ENCODE results near the gene FSCN2. TPM values are rescaled to one million over a fixed set of nuclear protein-coding genes. Genes with fewer than 3 reads are reported as not detected.

FSCN2 gene
- total RNA-seq, 4 donors from 2014 or later: 9.7 to 20.7 (median 17.0) TPM

GRCh38 chr17:81579298-81579697 is 51.1 kb downstream of the FSCN2 start:
- Histone ChIP-seq H3K36me3 (peaks cover 15 to 16% of the 10 kb centered on the region in 2 donors), H3K27me3 (no peaks in the 10 kb centered on the region), H3K27ac (no peak overlapping the region), H3K4me3 (replicated peaks in 1 of 3) (no peak overlapping the region), H3K9me3 (no peaks in the 10 kb centered on the region), H3K4me1 (peaks cover 29 to 43% of the 10 kb centered on the region in 2 donors)
- WGBS, 2 donors: 96 to 97% methylated on average over 6 of the region's 6 CpGs
- intact Hi-C loops (cut with DNase I): no loop called here
- no peak for TF ChIP-seq POLR2A (IDR thresholded peaks at IDR 0.05)
- TF ChIP-seq, protein P1, sequence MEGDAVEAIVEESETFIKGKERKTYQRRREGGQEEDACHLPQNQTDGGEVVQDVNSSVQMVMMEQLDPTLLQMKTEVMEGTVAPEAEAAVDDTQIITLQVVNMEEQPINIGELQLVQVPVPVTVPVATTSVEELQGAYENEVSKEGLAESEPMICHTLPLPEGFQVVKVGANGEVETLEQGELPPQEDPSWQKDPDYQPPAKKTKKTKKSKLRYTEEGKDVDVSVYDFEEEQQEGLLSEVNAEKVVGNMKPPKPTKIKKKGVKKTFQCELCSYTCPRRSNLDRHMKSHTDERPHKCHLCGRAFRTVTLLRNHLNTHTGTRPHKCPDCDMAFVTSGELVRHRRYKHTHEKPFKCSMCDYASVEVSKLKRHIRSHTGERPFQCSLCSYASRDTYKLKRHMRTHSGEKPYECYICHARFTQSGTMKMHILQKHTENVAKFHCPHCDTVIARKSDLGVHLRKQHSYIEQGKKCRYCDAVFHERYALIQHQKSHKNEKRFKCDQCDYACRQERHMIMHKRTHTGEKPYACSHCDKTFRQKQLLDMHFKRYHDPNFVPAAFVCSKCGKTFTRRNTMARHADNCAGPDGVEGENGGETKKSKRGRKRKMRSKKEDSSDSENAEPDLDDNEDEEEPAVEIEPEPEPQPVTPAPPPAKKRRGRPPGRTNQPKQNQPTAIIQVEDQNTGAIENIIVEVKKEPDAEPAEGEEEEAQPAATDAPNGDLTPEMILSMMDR (IDR thresholded peaks at IDR 0.05): no peak
- DNase-seq: no peak

DNA sequence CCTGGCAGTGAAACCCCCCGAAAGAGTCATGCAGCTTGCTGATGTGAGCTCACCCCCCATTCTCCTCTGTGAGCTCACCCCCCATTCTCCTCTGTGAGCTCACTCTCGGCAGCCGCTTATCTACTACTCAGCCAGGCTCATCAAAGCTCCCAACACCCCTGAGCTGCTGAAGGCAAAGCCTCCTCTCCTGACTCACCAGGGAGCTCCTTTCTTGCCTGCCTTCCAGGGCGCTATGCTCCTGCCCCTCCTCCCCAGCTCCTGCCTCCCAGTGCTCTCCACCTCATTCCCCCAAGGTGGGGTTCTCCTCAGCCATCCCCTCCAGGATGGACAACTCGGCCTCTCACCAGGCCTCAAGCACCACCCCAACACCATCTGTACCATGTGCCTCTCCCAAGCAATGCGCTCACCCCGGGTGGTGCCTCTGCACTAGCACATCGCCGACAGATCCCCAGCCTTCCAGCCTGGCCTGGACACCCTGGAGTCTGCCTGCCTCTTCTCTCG is 51.7 kb downstream of the FSCN2 start:
- Histone ChIP-seq H3K9me3 (no peaks in the 10 kb centered on the region), H3K27ac (no peak overlapping the region), H3K27me3 (no peaks in the 10 kb centered on the region), H3K4me1 (peaks cover 24 to 37% of the 10 kb centered on the region in 2 donors), H3K36me3 (peaks cover 15 to 16% of the 10 kb centered on the region in 2 donors), H3K4me3 (replicated peaks in 1 of 3) (no peak overlapping the region)
- TF ChIP-seq, protein P1 (IDR thresholded peaks at IDR 0.05): no peak
- no peak for TF ChIP-seq POLR2A (IDR thresholded peaks at IDR 0.05)
- intact Hi-C loops (cut with DNase I): no loop called here
- 93 to 94% methylated on average over 10 of the region's 10 CpGs for WGBS, 2 donors
- no peak for DNase-seq

- DNase-seq: no peak
Measured at GRCh38 chr17:81580481-81580880, 52.3 kb downstream of the FSCN2 start.

GRCh38 chr17:81581758-81582157 is 53.6 kb downstream of the FSCN2 start:
- no peak for TF ChIP-seq POLR2A (IDR thresholded peaks at IDR 0.05)
- TF ChIP-seq, protein P1 (IDR thresholded peaks at IDR 0.05): no peak
- Histone ChIP-seq H3K9me3 (no peaks in the 10 kb centered on the region), H3K27me3 (no peaks in the 10 kb centered on the region), H3K4me1 (peaks cover 7 to 19% of the 10 kb centered on the region in 2 donors), H3K4me3 (replicated peaks in 1 of 3) (no peak overlapping the region), H3K27ac (no peak overlapping the region), H3K36me3 (peaks cover 26 to 27% of the 10 kb centered on the region in 2 donors)
- no peak for DNase-seq
- intact Hi-C loops (cut with DNase I): no loop called here
- WGBS, 2 donors: 90 to 93% methylated on average over 8 of the region's 8 CpGs

More at GRCh38 chr17:81580481-81580880, 52.3 kb downstream of the FSCN2 start:
- WGBS, 2 donors: 71 to 76% methylated on average over 6 of the region's 6 CpGs
- Histone ChIP-seq H3K4me3 (replicated peaks in 1 of 3) (no peak overlapping the region), H3K27ac (no peak overlapping the region), H3K36me3 (peaks cover 15 to 20% of the 10 kb centered on the region in 2 donors), H3K9me3 (no peaks in the 10 kb centered on the region), H3K27me3 (no peaks in the 10 kb centered on the region), H3K4me1 (peaks cover 20 to 32% of the 10 kb centered on the region in 2 donors)
- intact Hi-C loops (cut with DNase I): no loop called here
- TF ChIP-seq, protein P1 (IDR thresholded peaks at IDR 0.05): no peak
- no peak for TF ChIP-seq POLR2A (IDR thresholded peaks at IDR 0.05)

- WGBS, 2 donors: 93 to 98% methylated on average over 5 of the region's 5 CpGs
- DNase-seq: no peak
- H3K4me1 ChIP-seq: peaks cover 1 to 13% of the 10 kb centered on the region in 2 donors
- H3K27ac ChIP-seq: no peak overlapping the region
- no peaks in the 10 kb centered on the region for H3K27me3 ChIP-seq
- H3K4me3 ChIP-seq (replicated peaks in 1 of 3): no peak overlapping the region
- TF ChIP-seq POLR2A (IDR thresholded peaks at IDR 0.05): no peak
- TF ChIP-seq, protein P1 (IDR thresholded peaks at IDR 0.05): no peak
- no peaks in the 10 kb centered on the region for H3K9me3 ChIP-seq
- H3K36me3 ChIP-seq: peaks cover 26 to 32% of the 10 kb centered on the region in 2 donors
- intact Hi-C loops (cut with DNase I): no loop called here
Measured at GRCh38 chr17:81582341-81582740, 54.2 kb downstream of the FSCN2 start.
